ENCODE results near the gene HMX1.

DNA sequence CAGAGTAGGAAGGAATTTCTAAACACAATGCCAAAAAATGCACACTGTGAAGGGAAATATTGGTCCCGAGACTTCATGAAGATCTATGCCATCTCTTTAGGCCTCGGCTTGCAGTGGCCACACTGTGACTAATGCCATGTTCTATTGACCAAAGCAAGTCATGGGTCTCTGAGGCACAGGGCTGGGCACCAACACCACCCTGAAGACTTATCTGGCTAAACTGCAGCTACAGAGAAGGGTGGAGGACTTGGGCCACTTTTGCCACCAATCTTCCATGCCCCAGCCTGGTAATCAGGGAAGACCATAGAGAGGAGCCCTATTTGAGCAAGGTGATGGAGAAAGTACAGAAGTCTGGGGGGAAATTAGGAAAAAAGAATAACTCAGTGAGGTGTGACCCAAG, 42.1 kb downstream of the HMX1 start:
- TF ChIP-seq POLR2A (IDR thresholded peaks at IDR 0.05) (no peak), CTCF (IDR thresholded peaks at IDR 0.05) (no peak)
